Stimulated activated CD8-positive, alpha-beta memory T cell treated with anti-CD3 and anti-CD28 coated beads, Interleukin-7, amount 100 ng/mL, for 24 hours (primary cell): ENCODE results near the gene C20orf204.
"Not testable (repeated sequence)": the region's sequence is repeated elsewhere in the genome, so short reads cannot be mapped to it uniquely, and the experiment has no call there.

Source experiments
- DNase-seq: peaks from one replicate; pipeline ENCODE4 v3.0.0-alpha.2; 2020; ENCODE audit warnings: low read depth

The C20orf204 gene, protein sequence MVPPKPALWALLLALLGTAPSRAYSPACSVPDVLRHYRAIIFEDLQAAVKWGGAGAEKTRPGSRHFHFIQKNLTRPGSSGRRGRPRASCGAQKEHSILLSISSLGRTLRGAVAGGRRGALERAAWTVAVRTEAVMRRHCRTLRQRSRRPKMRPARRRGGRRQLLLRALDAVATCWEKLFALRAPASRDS

DNA sequence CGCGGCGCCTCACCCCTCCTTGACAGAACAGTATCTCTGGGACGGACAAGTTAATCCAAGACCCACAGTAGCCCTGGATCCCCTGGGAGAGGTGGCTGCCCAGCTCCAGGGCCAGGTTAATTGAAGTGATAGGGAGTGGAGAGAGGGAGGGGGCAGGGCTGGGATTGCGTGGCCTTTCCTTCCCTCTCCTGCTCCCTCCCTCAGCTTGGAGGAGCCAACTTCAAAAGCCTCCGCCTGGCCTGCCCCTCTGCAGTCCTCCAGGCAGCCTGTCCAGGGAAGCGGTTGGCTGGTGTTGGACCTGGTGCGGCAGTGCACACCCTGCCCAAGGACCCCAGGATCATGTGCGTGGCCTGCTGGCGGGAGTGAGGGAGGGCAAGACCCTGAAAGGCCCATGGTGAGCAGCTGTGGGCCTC is at the start of gene C20orf204:
TSS of gene C20orf204 (plus strand) at position 250 of the 413 bp plus-strand sequence. CDS start at position 392, 142 bp downstream.
- no peak for DNase-seq

DNA sequence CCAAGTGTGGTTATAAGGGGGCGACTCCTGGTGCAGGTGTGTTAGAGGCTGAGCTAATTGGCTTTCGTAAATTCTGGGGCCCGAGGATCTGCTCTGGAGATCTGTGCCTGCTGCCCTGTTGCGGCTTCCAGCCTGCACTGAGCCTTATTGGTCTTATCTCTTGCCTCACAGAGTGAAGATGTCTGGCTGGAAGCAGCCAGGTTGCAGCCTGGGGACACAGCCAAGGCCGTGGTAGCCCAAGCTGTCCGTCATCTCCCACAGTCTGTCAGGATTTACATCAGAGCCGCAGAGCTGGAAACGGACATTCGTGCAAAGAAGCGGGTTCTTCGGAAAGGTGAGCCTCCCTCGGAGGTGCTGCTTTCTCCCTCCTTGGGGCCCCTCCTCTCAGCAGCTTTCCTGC is 35.1 kb upstream of the C20orf204 start:
- DNase-seq: no peak

DNA sequence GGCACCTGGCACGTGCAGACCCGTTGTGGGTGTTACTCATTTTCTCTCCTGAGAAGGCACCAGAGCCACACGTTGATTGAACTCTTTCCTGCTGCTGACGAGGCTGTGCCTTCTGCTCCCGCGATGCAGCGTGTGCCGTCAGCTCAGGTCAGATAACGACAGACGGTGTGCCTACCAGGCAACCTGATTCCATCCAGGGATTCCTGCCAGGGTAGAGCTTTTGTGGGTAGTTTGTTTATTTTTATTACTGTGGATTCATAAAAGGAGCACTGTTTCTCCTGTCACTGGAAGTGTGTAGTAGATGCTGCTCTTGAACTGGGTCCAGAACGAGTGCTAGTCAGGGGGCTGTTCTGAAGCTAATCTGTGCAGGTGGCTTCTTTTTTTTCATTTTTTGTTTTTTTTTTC is 34.4 kb upstream of the C20orf204 start:
- no peak for DNase-seq

DNA sequence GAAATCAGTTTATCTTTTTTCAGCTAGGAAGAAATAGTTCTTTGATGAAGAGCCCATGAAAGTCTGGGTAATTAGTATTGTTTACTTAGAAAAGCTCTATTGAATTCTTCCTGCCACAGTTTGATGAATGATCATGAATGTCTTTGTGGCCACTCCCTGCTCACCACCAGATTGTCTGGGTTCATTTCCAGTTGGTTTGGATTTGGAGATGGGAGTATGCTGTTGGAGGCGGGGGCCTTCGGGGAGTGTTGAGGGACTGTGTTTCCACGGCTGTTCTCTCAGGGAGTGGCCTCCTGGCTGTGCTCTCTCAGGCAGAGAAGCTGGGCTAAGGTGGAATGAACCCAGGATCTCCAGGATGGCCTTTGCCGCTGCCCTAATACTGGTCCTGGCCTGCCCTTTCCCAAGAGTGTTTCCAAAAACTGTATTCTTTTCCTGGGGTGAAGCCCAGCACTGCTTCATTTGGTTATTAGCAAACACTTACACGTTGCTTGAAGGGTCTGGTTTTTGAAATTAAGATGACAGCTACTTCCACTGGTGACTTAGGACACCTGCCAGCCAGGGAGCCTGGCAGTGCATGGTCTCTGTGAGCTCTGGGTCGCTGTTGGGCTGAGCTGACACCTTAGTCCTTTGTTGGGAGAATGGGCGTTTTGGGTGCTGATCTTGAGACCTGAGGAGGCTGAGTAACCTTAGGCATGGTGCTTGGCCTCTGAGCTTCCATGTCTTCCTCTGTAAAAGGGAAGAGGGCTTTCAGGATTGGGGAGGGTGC is 31.8 kb upstream of the C20orf204 start:
- DNase-seq: no peak

DNA sequence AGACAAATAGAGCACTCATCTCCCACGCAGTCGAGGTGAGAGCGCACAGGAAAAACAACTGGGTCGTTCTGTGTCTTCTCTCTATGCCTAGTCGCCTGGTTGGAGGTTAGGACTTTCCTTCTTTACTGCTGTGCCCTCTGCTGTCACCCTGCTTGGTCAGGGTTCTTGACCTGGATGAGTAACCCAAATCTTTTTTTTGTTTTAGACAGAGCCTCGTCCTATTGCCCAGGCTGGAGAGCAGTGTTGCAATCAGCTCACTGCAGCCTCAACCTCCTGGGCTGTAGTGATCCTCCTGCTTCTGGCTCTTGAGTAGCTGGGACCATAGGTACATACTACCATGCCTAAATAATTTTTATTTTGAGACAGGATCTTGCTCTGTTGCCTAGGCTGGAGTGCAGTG is 30.6 kb upstream of the C20orf204 start:
- no peak for DNase-seq

DNA sequence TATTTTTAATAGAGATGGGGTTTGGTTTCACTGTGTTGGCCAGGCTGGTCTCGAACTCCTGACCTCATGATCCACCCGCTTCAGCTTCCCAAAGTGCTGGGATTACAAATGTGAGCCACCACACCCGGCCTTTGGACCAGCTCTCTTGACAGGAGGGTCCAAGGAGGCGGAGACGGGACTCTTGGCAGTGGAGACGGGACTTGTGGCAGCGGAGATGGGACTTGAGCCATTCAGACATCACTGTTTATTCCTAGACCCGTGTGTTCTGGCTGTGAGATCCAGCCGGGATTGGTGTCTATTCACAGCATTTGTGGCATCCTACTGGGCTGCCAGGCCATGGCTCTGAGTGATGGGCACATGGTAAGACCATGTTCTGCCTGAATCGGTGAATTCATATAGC is 29.5 kb upstream of the C20orf204 start:
- DNase-seq: no peak

DNA sequence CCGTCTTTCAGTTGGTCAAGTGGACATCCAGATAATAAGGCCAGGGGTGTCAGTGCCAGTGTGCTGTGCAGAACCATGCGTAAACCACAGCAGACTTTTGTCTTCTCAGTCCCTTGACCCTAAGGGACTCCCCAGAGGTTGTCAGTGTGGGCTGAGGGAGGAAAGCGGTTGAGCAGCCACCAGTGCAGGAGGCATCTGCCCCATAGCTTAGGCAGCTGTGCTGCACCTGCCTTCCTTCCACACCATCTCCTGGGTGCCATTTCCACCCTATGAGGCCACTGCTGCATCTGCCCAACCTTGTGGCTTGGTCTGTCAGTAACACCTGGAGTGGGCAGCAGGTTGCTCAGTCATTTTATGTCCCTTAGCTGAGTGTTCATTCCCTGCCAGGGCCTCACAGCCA is 29.1 kb upstream of the C20orf204 start:
- DNase-seq: no peak

DNA sequence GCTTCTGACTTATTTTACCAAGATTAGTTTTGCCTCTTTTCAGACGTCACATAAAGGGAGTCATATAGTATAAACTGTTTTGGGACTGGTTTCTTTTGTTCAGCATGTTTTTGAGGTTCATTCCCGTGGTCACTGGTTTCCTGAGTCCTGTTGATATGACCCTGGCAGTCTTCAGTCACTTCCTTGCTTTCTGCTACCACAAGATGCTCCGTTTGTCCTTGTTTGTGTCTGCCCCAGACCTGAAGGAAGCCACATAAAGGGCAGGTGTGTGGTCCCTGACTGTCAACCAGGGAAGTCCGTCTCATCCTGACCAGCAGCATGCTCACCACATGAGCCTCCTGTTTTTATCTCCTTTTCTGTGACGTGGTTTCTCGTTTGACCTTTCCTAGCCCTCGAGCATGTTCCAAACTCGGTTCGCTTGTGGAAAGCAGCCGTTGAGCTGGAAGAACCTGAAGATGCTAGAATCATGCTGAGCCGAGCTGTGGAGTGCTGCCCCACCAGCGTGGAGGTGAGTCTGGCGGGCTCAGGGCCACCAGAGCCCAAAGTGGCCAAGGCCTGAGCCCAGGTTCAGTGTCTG is 26.1 kb upstream of the C20orf204 start:
- no peak for DNase-seq

DNA sequence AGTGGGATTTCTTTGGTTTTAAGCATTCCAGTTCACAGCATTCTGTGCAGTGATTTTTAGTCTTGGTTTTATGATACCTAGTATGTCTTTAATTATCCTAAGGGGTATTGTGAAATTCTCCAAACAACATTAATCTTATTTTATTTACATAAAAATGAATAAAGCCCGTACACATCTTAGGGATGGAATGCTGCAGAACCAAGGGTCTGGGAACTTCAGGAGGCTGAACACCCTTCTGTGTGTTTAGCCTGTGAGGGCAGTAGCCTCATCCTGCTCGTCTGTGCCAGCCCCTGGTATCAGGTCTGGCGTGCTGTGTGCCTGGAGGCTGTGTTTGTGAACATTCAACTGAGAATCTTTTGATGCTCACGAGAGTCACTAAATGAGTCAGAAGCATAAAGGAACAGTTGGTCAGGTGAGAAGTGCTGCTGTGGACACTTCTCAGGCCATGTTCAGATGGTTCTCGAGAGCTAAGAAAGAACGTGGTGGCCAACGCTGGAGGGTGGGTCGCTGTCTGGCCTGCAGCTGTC is 25.2 kb upstream of the C20orf204 start:
- DNase-seq: no peak

DNA sequence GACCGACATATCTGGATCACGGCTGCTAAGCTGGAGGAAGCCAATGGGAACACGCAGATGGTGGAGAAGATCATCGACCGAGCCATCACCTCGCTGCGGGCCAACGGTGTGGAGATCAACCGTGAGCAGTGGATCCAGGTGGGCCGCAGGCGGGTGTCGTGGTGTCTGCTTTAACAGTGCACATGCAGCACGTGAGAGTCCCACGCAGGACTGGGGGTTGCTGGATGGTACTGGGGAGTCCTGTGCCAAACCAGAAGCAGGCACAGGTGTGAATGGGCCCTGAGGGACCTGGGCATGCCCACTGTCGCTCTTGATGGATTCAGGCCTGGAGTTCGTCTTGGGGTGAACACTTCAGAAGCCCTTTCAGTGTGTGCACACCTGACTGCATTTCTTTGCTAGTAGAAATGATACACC is 24.6 kb upstream of the C20orf204 start:
- no peak for DNase-seq

DNA sequence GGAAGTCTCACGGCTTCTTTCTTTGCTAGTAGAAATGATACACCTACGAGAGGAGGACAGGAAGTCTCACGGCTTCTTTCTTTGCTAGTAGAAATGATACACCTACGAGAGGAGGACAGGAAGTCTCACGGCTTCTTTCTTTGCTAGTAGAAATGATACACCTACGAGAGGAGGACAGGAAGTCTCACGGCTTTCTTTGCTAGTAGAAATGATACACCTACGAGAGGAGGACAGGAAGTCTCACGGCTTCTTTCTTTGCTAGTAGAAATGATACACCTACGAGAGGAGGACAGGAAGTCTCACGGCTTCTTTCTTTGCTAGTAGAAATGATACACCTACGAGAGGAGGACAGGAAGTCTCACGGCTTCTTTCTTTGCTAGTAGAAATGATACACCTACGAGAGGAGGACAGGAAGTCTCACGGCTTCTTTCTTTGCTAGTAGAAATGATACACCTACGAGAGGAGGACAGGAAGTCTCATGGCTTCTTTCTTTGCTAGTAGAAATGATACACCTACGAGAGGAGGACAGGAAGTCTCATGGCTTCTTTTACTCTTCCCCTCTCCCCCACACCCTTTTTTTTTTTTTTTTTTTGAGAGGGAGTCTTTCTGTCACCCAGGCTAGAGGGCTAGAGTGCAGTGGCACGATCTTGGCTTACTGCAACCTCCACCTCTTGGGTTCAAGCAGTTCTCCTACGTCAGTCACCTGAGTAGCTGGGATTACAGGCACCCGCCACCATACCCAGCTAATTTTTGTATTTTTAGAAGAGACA is 23.4 kb upstream of the C20orf204 start:
- DNase-seq: not testable (repeated sequence)

DNA sequence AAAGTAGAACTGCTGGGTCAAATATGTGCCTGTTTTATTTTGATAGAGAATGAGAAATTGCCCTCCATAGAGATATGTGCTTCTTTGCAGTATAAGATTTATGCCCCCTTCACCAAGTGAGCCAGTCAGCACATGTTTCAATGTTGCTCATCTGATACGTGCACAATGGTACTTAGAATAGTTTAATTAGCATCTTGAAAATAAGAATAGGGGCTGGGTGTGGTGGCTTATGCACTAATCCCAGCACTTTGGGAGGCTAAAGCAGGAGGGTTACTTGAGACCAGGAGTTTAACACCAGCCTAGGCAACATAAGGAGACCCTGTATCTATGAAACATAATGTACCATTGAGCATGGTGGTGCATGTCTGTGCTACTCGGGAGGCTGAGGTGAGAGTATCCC is 20.3 kb upstream of the C20orf204 start:
- no peak for DNase-seq

DNA sequence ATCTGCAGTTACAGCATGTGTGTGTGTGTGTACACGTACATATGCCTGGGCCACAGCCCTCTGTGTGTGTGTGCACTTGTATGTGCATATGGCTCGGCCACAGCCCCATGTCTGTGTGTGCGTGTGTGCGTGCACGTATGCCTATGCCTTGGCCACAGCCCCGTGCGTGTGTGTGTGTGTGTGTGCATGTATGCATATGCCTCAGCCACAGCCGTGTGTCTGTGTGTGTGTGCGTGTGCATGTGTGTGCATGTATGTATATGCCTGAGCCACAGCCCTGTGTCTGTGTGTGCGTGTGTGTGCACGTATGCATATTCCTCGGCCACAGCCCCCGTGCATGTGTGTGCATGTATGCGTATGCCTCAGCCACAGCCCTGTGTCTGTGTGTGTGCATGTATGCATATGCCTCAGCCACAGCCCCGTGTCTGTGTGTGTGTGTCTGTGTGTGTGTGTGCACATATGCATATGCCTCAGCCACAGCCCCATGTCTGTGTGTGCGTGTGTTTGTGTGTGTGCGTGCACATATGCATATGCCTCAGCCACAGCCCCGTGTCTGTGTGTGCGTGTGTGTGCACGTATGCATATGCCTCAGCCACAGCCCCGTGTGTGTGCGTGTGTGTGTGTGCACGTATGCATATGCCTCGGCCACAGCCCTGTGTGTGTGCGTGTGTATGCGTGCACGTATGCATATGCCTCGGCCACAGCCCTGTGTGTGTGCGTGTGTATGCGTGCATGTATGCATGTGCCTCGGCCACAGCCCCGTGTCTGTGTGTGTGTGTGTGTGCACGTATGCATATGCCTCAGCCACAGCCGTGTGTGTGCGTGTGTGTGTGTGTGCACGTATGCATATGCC is 14.6 kb upstream of the C20orf204 start:
- no peak for DNase-seq

DNA sequence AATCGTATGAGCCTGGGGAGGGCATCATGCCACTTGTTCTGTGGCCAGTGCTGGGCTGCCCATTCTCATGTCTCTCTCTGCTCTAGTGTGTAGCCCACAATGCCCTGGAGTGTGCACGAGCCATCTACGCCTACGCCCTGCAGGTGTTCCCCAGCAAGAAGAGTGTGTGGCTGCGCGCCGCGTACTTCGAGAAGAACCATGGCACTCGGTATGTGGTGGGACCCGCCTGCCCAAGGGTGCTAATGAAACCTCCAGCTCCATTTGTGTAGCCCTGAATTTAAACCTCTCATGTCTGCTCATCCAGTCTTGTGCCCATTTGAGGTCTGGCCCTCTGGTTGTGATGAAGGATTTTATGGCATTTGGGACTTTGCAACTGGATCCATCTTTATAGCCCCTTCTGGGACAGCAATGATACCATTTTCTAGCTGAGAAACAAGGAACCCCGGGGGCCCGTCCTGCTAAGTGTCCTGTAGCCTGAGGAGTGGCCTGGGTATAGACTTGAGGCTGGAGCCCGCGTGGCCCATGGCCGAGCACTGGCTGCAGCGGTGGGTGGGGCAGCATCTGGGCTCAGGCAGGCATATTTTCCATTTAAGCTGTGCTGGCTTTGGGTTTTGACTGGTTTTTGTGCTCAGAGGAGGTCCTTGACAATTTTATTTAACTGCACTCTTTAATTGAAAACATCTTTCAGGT is 13.2 kb upstream of the C20orf204 start:
- no peak for DNase-seq

DNA sequence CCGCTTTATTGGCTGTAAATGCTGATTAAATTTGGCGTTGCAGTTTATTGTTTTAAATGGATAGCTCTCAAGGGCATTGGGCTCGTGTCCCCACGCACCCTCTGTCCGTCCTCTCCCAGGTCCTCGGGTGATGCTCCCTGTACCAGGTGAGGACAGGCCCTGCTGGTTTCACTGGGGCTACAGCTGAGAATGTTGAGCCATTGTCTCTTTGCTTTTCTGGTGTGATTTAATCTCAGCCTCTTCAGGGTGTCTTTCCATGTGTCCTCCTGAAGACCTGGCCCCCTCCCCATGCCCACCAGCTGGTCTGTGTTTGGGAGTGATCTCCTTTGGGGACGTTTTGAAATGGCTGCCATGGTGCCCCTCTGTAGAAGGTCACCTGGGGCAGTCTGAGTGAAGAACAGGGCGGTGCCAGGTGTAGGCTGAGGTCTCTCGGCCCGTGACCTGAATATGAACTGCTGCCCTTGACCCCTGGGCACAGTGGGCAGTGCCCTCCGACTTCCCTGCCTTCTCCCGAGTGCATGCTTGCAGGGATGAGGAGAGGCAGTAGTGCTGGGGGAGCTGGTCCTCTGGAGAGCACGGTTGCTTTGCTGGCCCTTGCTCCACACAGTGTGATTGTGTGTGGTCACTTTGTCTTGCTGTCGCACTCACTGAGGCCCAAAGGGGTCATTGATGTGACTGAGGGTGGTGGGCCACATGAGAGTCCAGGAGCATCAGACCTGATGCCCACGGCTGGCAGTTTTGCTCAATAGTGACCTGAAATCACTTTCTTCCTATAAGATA is 12.4 kb upstream of the C20orf204 start:
- no peak for DNase-seq

DNA sequence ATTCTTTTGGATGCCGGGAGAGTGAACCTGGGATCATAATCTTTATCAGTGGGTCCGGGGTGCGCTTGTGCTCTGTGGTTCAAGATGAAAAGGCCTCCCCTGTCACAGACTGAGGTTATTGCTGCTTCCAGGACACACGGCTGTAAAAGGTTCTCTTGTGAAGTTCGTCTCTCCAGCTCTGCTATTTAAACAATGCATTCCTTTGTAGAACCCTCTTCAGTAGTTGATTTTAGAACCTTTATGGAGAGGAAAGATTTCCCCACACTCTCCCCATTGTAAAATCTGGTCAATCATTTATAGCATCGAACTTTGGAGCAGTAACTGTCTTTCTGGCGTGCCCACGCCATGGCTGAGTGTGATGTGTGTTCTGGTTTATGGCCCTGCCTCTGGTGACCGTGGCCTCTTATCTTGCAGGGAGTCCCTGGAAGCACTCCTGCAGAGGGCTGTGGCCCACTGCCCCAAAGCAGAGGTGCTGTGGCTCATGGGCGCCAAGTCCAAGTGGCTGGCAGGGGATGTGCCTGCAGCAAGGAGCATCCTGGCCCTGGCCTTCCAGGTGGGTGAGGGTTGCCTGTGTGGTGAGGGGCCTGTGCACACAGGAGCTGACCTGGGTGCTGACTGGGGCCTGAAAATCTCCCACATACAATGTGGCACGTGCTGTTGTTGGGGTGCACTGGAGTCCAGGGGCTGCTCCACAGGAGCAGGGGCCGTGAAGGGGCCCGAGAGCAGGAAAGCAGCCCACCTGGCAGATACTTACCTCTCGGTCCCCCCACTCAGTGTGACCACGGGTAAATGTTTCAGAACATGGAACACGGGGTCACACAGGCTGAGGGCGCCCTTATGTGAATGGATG is 11.6 kb upstream of the C20orf204 start:
- DNase-seq: no peak

DNA sequence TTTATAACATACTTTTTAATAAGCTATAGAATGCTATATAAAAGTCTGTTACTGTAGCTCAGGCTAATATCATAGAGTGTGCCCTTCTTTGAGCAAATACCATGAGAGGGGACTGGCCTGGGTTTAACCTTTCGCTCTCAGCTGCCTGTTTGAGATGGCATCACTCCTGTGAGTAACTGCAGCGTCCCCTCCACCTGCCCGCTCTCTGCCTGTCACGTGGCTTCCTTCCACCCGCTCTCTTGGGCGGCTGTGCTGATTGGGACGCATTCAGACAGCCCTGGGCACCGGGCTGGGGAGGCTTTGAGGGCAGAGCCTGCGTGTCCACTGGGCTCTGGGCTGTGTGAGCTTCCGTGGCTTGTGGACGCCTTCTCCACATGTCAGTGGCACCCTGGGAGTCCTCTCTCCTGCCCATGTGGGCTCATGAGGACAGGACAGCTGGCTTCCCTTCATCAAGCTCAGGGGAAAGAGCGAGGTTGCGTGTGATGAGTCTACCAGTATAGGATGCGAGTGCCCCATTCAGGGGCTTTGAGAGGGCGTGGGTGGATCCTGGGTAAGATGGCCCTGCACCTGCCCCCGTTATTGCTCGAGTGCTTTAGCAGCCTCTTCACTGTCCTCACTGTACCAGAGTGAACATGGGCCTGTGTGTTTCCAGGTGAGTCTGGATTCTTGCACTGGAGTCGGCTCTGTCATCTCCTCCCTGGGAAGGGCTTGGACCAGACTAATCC is 10.7 kb upstream of the C20orf204 start:
- DNase-seq: no peak

DNA sequence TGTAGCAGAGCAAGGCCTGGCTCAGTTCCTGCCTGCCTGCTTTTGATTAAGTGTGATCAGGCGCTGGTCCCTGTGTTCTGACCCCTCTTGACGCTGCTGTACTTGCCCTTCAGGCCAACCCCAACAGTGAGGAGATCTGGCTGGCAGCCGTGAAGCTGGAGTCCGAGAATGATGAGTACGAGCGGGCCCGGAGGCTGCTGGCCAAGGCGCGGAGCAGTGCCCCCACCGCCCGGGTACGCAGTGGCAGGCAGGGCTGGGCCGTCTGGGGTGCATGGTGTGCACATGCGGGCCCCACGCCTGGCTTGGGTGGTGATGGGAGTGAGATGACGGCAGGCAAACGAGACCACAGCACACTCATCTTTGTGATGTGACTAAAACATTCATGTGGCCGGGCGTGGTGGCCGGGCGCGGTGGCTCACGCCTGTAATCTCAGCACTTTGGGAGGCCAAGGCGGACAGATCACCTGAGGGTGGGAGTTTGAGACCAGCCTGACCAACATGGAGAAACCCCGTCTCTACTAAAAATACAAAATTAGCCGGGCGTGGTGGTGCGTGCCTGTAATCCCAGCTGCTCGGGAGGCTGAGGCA is 10.1 kb upstream of the C20orf204 start:
- DNase-seq: no peak
